ENCODE measurements around the gene AK4. TPM values are rescaled to one million over a fixed set of nuclear protein-coding genes. Genes with fewer than 3 reads are reported as not detected.

AK4 gene
- total and polyA plus RNA-seq, 2 of the 8 experiments (the other 6 are each of a cell fraction or from before 2014, with no cell fraction given): 64.5 to 175 TPM

GRCh38 chr1:65238010-65238409 is 90.0 kb downstream of the AK4 start:
- 88% methylated on average over 6 of the region's 6 CpGs; no CpG with 5 or more reads in 1 of the 2 experiments for WGBS, 2 experiments (ENCODE audit: extremely low coverage in 1 of 2, insufficient coverage in 1 of 2, insufficient read length in 1 of 2, insufficient replicate concordance in 2 of 2, low coverage in 1 of 2, low lambda C conversion rate in 2 of 2, missing lambda C conversion rate in 1 of 2)
- no peak overlapping the region for H4K5ac ChIP-seq (ENCODE audit: insufficient read length, low read depth, low read length)

More at GRCh38 chr1:65238010-65238409, 90.0 kb downstream of the AK4 start:
- Histone ChIP-seq H2AK5ac (ENCODE audit: low read depth, low read length) (no peak overlapping the region), H3K27me3 (replicated peaks in 1 of 4; ENCODE audit: control insufficient read depth in 3 of 4, extremely low read depth in 1 of 4, insufficient read depth in 3 of 4, low read length in 3 of 4) (no peaks in the 10 kb centered on the region), H3K9ac (replicated peaks in 1 of 4; ENCODE audit: extremely low read depth in 1 of 4, low read depth in 3 of 4, low read length in 3 of 4) (no peak overlapping the region), H3K4ac (replicated peaks; ENCODE audit: insufficient read length, low read depth, low read length) (no peak overlapping the region), H2BK120ac (replicated peaks; ENCODE audit: low read depth, low read length) (no peak overlapping the region), H4K91ac (replicated peaks; ENCODE audit: insufficient read length, low read length) (no peak overlapping the region), H3K79me2 (ENCODE audit: control insufficient read depth in 1 of 2, insufficient read depth in 2 of 2, low read length in 2 of 2) (no peaks in the 10 kb centered on the region), H3K9me3 (ENCODE audit: insufficient read depth in 2 of 2, low read depth in 1 of 2, low read length in 1 of 2) (no peaks in the 10 kb centered on the region), H4K8ac (ENCODE audit: extremely low read depth, insufficient read depth, low read length) (no peak overlapping the region), H4K20me1 (replicated peaks in 1 of 2; ENCODE audit: control insufficient read depth in 1 of 2, insufficient read depth in 2 of 2, low read length in 2 of 2) (no peaks in the 10 kb centered on the region), H2BK5ac (ENCODE audit: low read depth, low read length) (no peak overlapping the region), H2BK15ac (ENCODE audit: low read length) (no peak overlapping the region), H3K79me1 (ENCODE audit: low read depth, low read length) (no peaks in the 10 kb centered on the region), H3K36me3 (ENCODE audit: control insufficient read depth in 2 of 4, insufficient read depth in 4 of 4, low read length in 3 of 4) (no peaks in the 10 kb centered on the region), H3K23ac (ENCODE audit: insufficient read length) (no peak overlapping the region), H3K4me3 (ENCODE audit: extremely low read depth in 1 of 4, insufficient read depth in 2 of 4, low read depth in 3 of 4, low read length in 4 of 4) (no peak overlapping the region), H3K23me2 (ENCODE audit: low read depth, low read length) (no peaks in the 10 kb centered on the region), H3K18ac (ENCODE audit: extremely low read depth, low read length) (no peak overlapping the region), H2AFZ (ENCODE audit: low read length) (no peak overlapping the region), H2BK12ac (ENCODE audit: low read depth, low read length) (no peak overlapping the region), H3K14ac (ENCODE audit: insufficient read length) (no peak overlapping the region), H3K4me1 (replicated peaks in 1 of 4; ENCODE audit: control insufficient read depth in 3 of 4, insufficient read depth in 4 of 4, low read length in 3 of 4) (no peaks in the 10 kb centered on the region), H3K27ac (ENCODE audit: low read depth, low read length) (no peak overlapping the region), H3K56ac (replicated peaks; ENCODE audit: insufficient read length, low read depth, low read length) (no peak overlapping the region), H3K4me2 (ENCODE audit: insufficient read depth in 1 of 2, low read depth in 2 of 2, low read length in 2 of 2) (no peak overlapping the region), H2BK20ac (ENCODE audit: low read length) (no peak overlapping the region)
- DNase-seq (ENCODE audit: low read depth in 1 of 2, low spot score in 2 of 2): no peak
- FAIRE-seq: no peak
- ChIA-PET POLR2A (ENCODE audit: partially characterized antibody) (no interaction called here), CTCF (ENCODE audit: partially characterized antibody) (interaction anchor here (1.1 to 7.0 kb wide), 6 partner anchors 9 to 449 kb away, joined by 3 to 69 read pairs (median 4); no protein-coding TSS in a partner anchor)
- TF ChIP-seq HDAC6 (IDR thresholded peaks at IDR 0.05; ENCODE audit: low read depth, low read length) (no peak), CTBP2 (IDR thresholded peaks at IDR 0.05; ENCODE audit: borderline replicate concordance, insufficient read depth, insufficient read length, low read length) (no peak), ATF3 (IDR thresholded peaks at IDR 0.05; ENCODE audit: insufficient read depth, low read depth, low read length) (no peak), GTF2F1 (IDR thresholded peaks at IDR 0.05; ENCODE audit: borderline replicate concordance, low read depth, low read length) (no peak), TAF7 (optimal IDR thresholded peaks at IDR 0.05; ENCODE audit: borderline replicate concordance, low read depth, low read length) (no peak), NANOG (IDR thresholded peaks at IDR 0.05; ENCODE audit: insufficient read depth, low read depth, low read length, poor library complexity, severe bottlenecking) (no peak), EP300 (IDR thresholded peaks at IDR 0.05; ENCODE audit: borderline replicate concordance in 1 of 2, low read depth in 2 of 2, low read length in 2 of 2) (no peak)

All from H1 (cell line).